Osteocyte (in vitro differentiated cells): ENCODE measurements around the gene TOGARAM2. TPM values are rescaled to one million over a fixed set of nuclear protein-coding genes. Genes with fewer than 3 reads are reported as not detected.

Source experiments
- DNase-seq: peaks from one replicate; pipeline ENCODE4 v3.0.0; 2021; ENCODE audit warnings: mixed read lengths; ENCODE audit not compliant: unreplicated experiment; ENCODE audit errors: extremely low spot score
- H3K27ac Mint-ChIP-seq: one replicate; pipeline ENCODE4 v1.8.0; 2021; ENCODE audit warnings: mild to moderate bottlenecking, mixed read lengths; ENCODE audit not compliant: unreplicated experiment
- H3K27me3 Mint-ChIP-seq: one replicate; pipeline ENCODE4 v1.8.0; 2021; ENCODE audit warnings: mixed read lengths; ENCODE audit not compliant: unreplicated experiment
- H3K36me3 Mint-ChIP-seq: one replicate; pipeline ENCODE4 v1.8.0; 2021; ENCODE audit warnings: mixed read lengths; ENCODE audit not compliant: unreplicated experiment
- H3K4me1 Mint-ChIP-seq: one replicate; pipeline ENCODE4 v1.8.0; 2021; ENCODE audit warnings: mixed read lengths; ENCODE audit not compliant: unreplicated experiment
- H3K4me3 Mint-ChIP-seq: one replicate; pipeline ENCODE4 v1.8.0; 2021; ENCODE audit warnings: mild to moderate bottlenecking, moderate library complexity, mixed read lengths; ENCODE audit not compliant: unreplicated experiment
- H3K9me3 Mint-ChIP-seq: one replicate; pipeline ENCODE4 v1.8.0; 2021; ENCODE audit warnings: mixed read lengths; ENCODE audit not compliant: unreplicated experiment
- CTCF ChIP-seq: fragments of 200-600 bp; sonication (generic); IDR thresholded peaks from 2 replicates; pipeline ENCODE4 v1.5.0; 2021; ENCODE audit warnings: antibody characterized with exemption, mild to moderate bottlenecking, moderate library complexity
- total RNA-seq: library from RNA; stranded (reverse); gene quantifications from 2 replicates; pipeline ENCODE4 v1.2.1, GENCODE V29; 2021

Gene TOGARAM2
- total RNA-seq, 1 donor from 2014 or later = not detected

- DNase-seq = no peak
- H3K4me3 Mint-ChIP-seq = no peak overlapping the region
- peaks cover 5% of the 10 kb centered on the region for H3K4me1 Mint-ChIP-seq
- H3K27me3 Mint-ChIP-seq = no peaks in the 10 kb centered on the region
- H3K27ac Mint-ChIP-seq = no peak overlapping the region
- no peaks in the 10 kb centered on the region for H3K9me3 Mint-ChIP-seq
- no peaks in the 10 kb centered on the region for H3K36me3 Mint-ChIP-seq
- TF ChIP-seq CTCF = no peak
Measured at GRCh38 chr2:28986429-28986828, 5.3 kb downstream of the TOGARAM2 start.

- Mint-ChIP-seq H3K4me3 (no peak overlapping the region), H3K27me3 (no peaks in the 10 kb centered on the region), H3K9me3 (no peaks in the 10 kb centered on the region), H3K36me3 (no peaks in the 10 kb centered on the region), H3K27ac (no peak overlapping the region), H3K4me1 (peaks cover 7% of the 10 kb centered on the region)
- no peak for DNase-seq
- no peak for TF ChIP-seq CTCF
Measured at GRCh38 chr2:28989973-28990372, 8.9 kb downstream of the TOGARAM2 start.

- Mint-ChIP-seq H3K27me3 (no peaks in the 10 kb centered on the region), H3K4me3 (no peak overlapping the region), H3K27ac (no peak overlapping the region), H3K36me3 (no peaks in the 10 kb centered on the region), H3K4me1 (peaks cover 7% of the 10 kb centered on the region), H3K9me3 (no peaks in the 10 kb centered on the region)
- no peak for DNase-seq
- no peak for TF ChIP-seq CTCF
Measured at GRCh38 chr2:28990445-28990844, 9.3 kb downstream of the TOGARAM2 start.

- no peaks in the 10 kb centered on the region for H3K36me3 Mint-ChIP-seq
- no peaks in the 10 kb centered on the region for H3K27me3 Mint-ChIP-seq
- DNase-seq = no peak
- peaks cover 7% of the 10 kb centered on the region for H3K4me1 Mint-ChIP-seq
- H3K9me3 Mint-ChIP-seq = no peaks in the 10 kb centered on the region
- H3K4me3 Mint-ChIP-seq = no peak overlapping the region
- H3K27ac Mint-ChIP-seq = no peak overlapping the region
- TF ChIP-seq CTCF = no peak
Measured at GRCh38 chr2:28991021-28991420, 9.9 kb downstream of the TOGARAM2 start.

- H3K4me1 Mint-ChIP-seq = peaks cover 7% of the 10 kb centered on the region
- no peak overlapping the region for H3K4me3 Mint-ChIP-seq
- TF ChIP-seq CTCF = no peak
- no peaks in the 10 kb centered on the region for H3K9me3 Mint-ChIP-seq
- no peak for DNase-seq
- H3K27me3 Mint-ChIP-seq = no peaks in the 10 kb centered on the region
- no peak overlapping the region for H3K27ac Mint-ChIP-seq
- no peaks in the 10 kb centered on the region for H3K36me3 Mint-ChIP-seq
Measured at GRCh38 chr2:28991460-28991859, 10.4 kb downstream of the TOGARAM2 start.
